Sigmoid colon (tissue), 7 donors: Measurements from ENCODE around the gene ESYT2. TPM values are rescaled to one million over a fixed set of nuclear protein-coding genes. Genes with fewer than 3 reads are reported as not detected.

Experiments used
- DNase-seq: peaks from one replicate; pipeline ENCODE4 v3.0.0-alpha.2; 2019
- H3K27ac ChIP-seq, 4 donors: fragments of 200-600 bp; sonication (generic); one replicate each; pipeline ENCODE4 v1.5.1; 2016 to 2019; ENCODE audit warnings: mild to moderate bottlenecking in 1 of 4
- H3K27me3 ChIP-seq, 3 donors: fragments of 200-600 bp; sonication (generic); one replicate each; pipeline ENCODE4 v1.5.1; 2019; ENCODE audit warnings: mild to moderate bottlenecking in 1 of 3
- H3K36me3 ChIP-seq, 4 donors: fragments of 200-600 bp; sonication (generic); one replicate each; pipeline ENCODE4 v1.5.1; 2016 to 2019
- H3K4me1 ChIP-seq, 4 donors: fragments of 200-600 bp; sonication (generic); one replicate each; pipeline ENCODE4 v1.5.1; 2017 to 2019
- H3K4me3 ChIP-seq, 4 donors: fragments of 200-600 bp; sonication (generic); one replicate each; pipeline ENCODE4 v1.5.1; 2017 to 2019; ENCODE audit warnings: mild to moderate bottlenecking in 2 of 4, moderate library complexity in 1 of 4
- H3K9me3 ChIP-seq, 4 donors: fragments of 200-600 bp in 3 of 4; sonication (generic) in 3 of 4; one replicate each; pipeline versions ENCODE4 v1.5.1 to v1.6.1; 2013 to 2019
- EP300 ChIP-seq, 4 donors: sonication (generic); formaldehyde crosslinking; IDR thresholded peaks; one replicate each; pipeline ENCODE4 v1.6.1; 2017; ENCODE audit warnings: antibody characterized with exemption in 4 of 4
- POLR2A ChIP-seq, 2 donors: fragments of 450-650 bp; IDR thresholded peaks; one replicate each; pipeline ENCODE4 v1.6.1; 2016; ENCODE audit warnings: antibody characterized with exemption in 2 of 2, mild to moderate bottlenecking in 2 of 2, moderate library complexity in 2 of 2
- POLR2AphosphoS5 ChIP-seq, 4 donors: sonication (generic); formaldehyde crosslinking; IDR thresholded peaks; one replicate each; pipeline ENCODE4 v1.6.1; 2017; ENCODE audit warnings: antibody characterized with exemption in 4 of 4
- WGBS, 2 donors: extraction: QIAGEN DNeasy Blood & Tissue Kit; methylation state at CpG; one replicate each; pipeline ENCODE4 v1.1.7; 2013; 5-methylcytosine and 5-hydroxymethylcytosine counted together
- intact Hi-C: fragments of 100-400 bp; cut with DNase I; formaldehyde crosslinking; loops from one replicate; pipeline ENCODE4 v1.15.1; 2023
- polyA plus RNA-seq, 3 donors: library from polyadenylated mRNA; stranded (reverse); fragments of 200-250 nt; gene quantifications; one replicate each; pipeline ENCODE4 v1.2.3, GENCODE V29; 2013
- total RNA-seq, 4 donors: library from RNA; depleted of rRNA; stranded (reverse); fragments of >200 nt; gene quantifications; one replicate each; pipeline ENCODE4 v1.1.0, GENCODE V29; 2016
- TF ChIP-seq, protein P1 (sequence below), 4 experiments: fragments of 450-650 bp in 3 of 4; fragments of 200-600 bp in 1 of 4; IDR thresholded peaks; one replicate each; pipeline ENCODE4 v1.5.1; 2016 to 2019; ENCODE audit warnings: antibody characterized with exemption in 4 of 4, mild to moderate bottlenecking in 3 of 4, moderate library complexity in 2 of 4
- donor health status: healthy with polysubstance abuse.
- donor health status: Bipolar disorder and iron deficiency.
- donor health status: healthy.

ESYT2 gene
- total and polyA plus RNA-seq, 7 donors: 6.9 to 127 (median 105) TPM

DNA sequence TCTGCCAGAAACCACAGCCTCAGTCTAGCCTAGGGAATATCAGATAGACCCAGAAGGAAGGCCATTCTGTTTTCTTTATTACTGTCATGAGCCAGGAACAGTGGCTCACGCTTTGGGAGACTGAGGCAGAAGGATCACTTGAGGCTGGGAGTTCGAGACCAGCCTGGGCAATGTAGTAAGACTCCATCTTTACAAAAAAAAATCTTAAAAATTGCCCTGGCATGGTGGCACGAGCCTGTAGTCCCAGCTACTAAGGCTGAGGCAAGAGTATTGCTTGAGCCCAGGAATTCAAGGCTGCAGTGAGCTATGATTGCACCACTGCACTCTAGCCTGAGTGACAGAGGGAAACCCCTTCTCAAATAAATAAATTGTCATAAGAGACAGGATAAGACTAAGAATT is 3.7 kb upstream of the ESYT2 start:
- WGBS, 2 donors: 88 to 93% methylated on average over 3 of the region's 3 CpGs
- no peaks in the 10 kb centered on the region for H3K36me3 ChIP-seq
- TF ChIP-seq EP300 (IDR thresholded peaks at IDR 0.05) (no peak), POLR2AphosphoS5 (IDR thresholded peaks at IDR 0.05) (no peak), POLR2A (IDR thresholded peaks at IDR 0.05) (no peak)
- TF ChIP-seq, protein P1, sequence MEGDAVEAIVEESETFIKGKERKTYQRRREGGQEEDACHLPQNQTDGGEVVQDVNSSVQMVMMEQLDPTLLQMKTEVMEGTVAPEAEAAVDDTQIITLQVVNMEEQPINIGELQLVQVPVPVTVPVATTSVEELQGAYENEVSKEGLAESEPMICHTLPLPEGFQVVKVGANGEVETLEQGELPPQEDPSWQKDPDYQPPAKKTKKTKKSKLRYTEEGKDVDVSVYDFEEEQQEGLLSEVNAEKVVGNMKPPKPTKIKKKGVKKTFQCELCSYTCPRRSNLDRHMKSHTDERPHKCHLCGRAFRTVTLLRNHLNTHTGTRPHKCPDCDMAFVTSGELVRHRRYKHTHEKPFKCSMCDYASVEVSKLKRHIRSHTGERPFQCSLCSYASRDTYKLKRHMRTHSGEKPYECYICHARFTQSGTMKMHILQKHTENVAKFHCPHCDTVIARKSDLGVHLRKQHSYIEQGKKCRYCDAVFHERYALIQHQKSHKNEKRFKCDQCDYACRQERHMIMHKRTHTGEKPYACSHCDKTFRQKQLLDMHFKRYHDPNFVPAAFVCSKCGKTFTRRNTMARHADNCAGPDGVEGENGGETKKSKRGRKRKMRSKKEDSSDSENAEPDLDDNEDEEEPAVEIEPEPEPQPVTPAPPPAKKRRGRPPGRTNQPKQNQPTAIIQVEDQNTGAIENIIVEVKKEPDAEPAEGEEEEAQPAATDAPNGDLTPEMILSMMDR (IDR thresholded peaks at IDR 0.05): no peak

DNA sequence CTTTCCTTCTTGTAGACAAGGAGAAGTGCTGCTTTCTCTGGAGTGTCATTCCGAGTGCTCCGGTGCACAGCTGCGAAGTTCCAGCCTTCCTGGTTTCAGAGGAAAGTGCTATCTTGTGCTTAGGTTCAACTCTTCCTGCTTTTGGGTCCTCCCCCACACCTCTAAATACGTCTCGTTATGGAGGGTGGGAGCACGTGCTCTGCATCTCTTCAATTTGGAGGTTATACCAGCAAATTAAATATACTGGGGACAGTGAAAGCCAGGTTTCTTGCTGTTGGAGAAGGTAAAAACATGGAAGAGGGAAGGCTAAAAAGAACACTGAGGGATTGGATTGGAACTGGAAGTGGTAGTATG is 2.4 kb upstream of the ESYT2 start:
- Histone ChIP-seq H3K9me3 (no peaks in the 10 kb centered on the region), H3K4me1 (peaks cover 0 to 20% (median 14%) of the 10 kb centered on the region in 4 donors), H3K4me3 (no peak overlapping the region), H3K27ac (no peak overlapping the region), H3K27me3 (no peaks in the 10 kb centered on the region), H3K36me3 (no peaks in the 10 kb centered on the region)
- no peak for DNase-seq
- 75 to 85% methylated on average over 6 of the region's 6 CpGs for WGBS, 2 donors
- TF ChIP-seq, protein P1 (IDR thresholded peaks at IDR 0.05): no peak
- TF ChIP-seq POLR2AphosphoS5 (IDR thresholded peaks at IDR 0.05) (no peak), EP300 (IDR thresholded peaks at IDR 0.05) (no peak), POLR2A (IDR thresholded peaks at IDR 0.05) (no peak)
- intact Hi-C loops: loop anchor here (2.0 kb wide), 1 partner anchor 23 kb away; no protein-coding TSS in a partner anchor

More for the DNA sequence above, 3.7 kb upstream of the ESYT2 start:
- no peaks in the 10 kb centered on the region for H3K27me3 ChIP-seq
- intact Hi-C loops: no loop called here
- no peak overlapping the region for H3K27ac ChIP-seq
- no peak overlapping the region for H3K4me3 ChIP-seq
- no peaks in the 10 kb centered on the region for H3K9me3 ChIP-seq
- no peak for DNase-seq
- peaks cover 0 to 10% (median 6%) of the 10 kb centered on the region in 4 donors for H3K4me1 ChIP-seq

DNA sequence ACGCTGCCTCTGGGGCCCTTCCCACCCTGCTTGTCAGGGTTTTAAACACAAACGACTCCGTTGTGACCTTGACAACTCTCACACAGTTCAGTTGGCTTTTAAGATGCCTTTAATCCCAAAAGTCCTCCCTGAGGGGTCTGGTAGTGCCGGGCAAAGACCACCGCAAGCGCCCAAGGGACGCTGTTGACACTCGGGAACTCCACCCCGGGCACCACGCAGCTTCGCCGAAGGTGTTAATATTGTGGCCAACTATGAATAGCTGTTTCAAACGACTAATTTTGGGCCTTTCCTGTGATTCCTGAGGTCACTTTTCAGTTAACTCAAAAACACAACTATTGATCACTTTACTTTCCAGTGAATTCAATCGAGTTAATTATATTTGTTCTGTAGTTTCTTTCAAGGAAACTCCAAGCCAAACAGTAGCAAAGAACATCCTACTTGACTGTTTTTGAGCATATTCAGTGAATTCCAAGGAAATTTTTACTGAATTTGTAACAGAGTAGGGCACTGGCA is 958 bp upstream of the ESYT2 start:
- H3K36me3 ChIP-seq: peaks cover 0 to 5% (median 0%) of the 10 kb centered on the region in 4 donors
- H3K4me3 ChIP-seq: peak overlapping the region; percentile 48 to 98 (median 92)
- intact Hi-C loops: loop anchor here (1.0 to 2.0 kb wide), 2 partner anchors 25 to 125 kb away; no protein-coding TSS in a partner anchor
- peak overlapping the region; percentile 96 to 100 (median 98) for H3K27ac ChIP-seq
- WGBS, 2 donors: 1 to 2% methylated on average over 14 of the region's 14 CpGs
- H3K4me1 ChIP-seq: peaks cover 0 to 26% (median 24%) of the 10 kb centered on the region in 4 donors
- no peaks in the 10 kb centered on the region for H3K9me3 ChIP-seq
- no peak for DNase-seq
- TF ChIP-seq POLR2A (IDR thresholded peaks at IDR 0.05) (no peak), EP300 (IDR thresholded peaks at IDR 0.05) (no peak), POLR2AphosphoS5 (IDR thresholded peaks at IDR 0.05) (no peak)
- TF ChIP-seq, protein P1 (IDR thresholded peaks at IDR 0.05): no peak
- no peaks in the 10 kb centered on the region for H3K27me3 ChIP-seq

DNA sequence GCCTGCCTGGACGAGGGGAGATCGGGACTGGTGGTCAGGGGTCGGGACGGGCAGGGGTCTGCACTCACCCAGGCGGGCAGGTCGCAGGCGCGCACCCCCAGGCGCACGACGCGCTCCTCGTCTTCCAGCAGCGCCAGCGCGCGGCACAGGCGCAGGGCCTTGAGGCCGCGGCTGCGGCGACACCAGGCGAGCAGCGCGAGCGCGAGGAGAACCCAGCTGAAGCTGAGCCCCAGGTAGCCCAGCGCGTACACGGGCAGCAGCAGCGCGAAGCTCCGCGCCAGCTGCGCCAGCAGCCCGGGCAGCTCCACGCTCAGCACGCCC is 328 bp downstream of the ESYT2 start:
- Histone ChIP-seq H3K27ac (peak overlapping the region; percentile 96 to 100 (median 98)), H3K4me1 (peaks cover 0 to 39% (median 37%) of the 10 kb centered on the region in 4 donors), H3K9me3 (no peaks in the 10 kb centered on the region), H3K4me3 (peak overlapping the region; percentile 85 to 98 (median 92)), H3K27me3 (no peaks in the 10 kb centered on the region), H3K36me3 (peaks cover 0 to 5% (median 0%) of the 10 kb centered on the region in 4 donors)
- TF ChIP-seq POLR2A (IDR thresholded peaks at IDR 0.05) (no peak), EP300 (IDR thresholded peaks at IDR 0.05) (no peak), POLR2AphosphoS5 (IDR thresholded peaks at IDR 0.05) (no peak)
- TF ChIP-seq, protein P1 (IDR thresholded peaks at IDR 0.05): no peak
- WGBS, 2 donors: 0% methylated on average over 38 of the region's 38 CpGs
- intact Hi-C loops: loop anchor here (1.0 to 2.0 kb wide), 3 partner anchors 14 to 47 kb away; no protein-coding TSS in a partner anchor
- no peak for DNase-seq
